Stomach smooth muscle (tissue), 2 donors: Measurements from ENCODE around the gene OR2J3.
"Not testable (repeated sequence)": the region's sequence is repeated elsewhere in the genome, so short reads cannot be mapped to it uniquely, and the experiment has no call there.

Source experiments
- H3K27ac ChIP-seq: one replicate; pipeline ENCODE4 v1.7.0; 2013; ENCODE audit warnings: mild to moderate bottlenecking, low read length, inconsistent platforms
- H3K27me3 ChIP-seq, 2 donors: one replicate each; pipeline ENCODE4 v1.7.0; 2013; ENCODE audit warnings: low read length in 2 of 2; ENCODE audit not compliant: insufficient read depth in 2 of 2, control insufficient read depth in 1 of 2
- H3K36me3 ChIP-seq, 2 donors: one replicate each; pipeline ENCODE4 v1.7.0; 2013; ENCODE audit warnings: low read length in 2 of 2; ENCODE audit not compliant: control insufficient read depth in 2 of 2, insufficient read depth in 2 of 2
- H3K4me1 ChIP-seq: one replicate; pipeline ENCODE4 v1.7.0; 2013; ENCODE audit warnings: low read length; ENCODE audit not compliant: control insufficient read depth, insufficient read depth
- H3K4me3 ChIP-seq, 2 donors: one replicate each; pipeline ENCODE4 v1.7.0; 2013; ENCODE audit warnings: low read length in 2 of 2
- H3K9ac ChIP-seq, 2 donors: one replicate each; pipeline ENCODE4 v1.7.0; 2013; ENCODE audit warnings: low read length in 2 of 2, mild to moderate bottlenecking in 1 of 2
- H3K9me3 ChIP-seq, 2 donors: one replicate each; pipeline ENCODE4 v1.7.0; 2013; ENCODE audit warnings: low read length in 2 of 2; ENCODE audit not compliant: control insufficient read depth in 2 of 2
- donor health status: healthy.
- donor health status: Pancreatic carcinoma.

The OR2J3 gene

GRCh38 chr6:29159922-29160321, 52.1 kb downstream of the OR2J3 start:
- H3K27me3 ChIP-seq, H3K4me1 ChIP-seq, H3K9me3 ChIP-seq, H3K27ac ChIP-seq, H3K36me3 ChIP-seq, H3K4me3 ChIP-seq, H3K9ac ChIP-seq: not testable (repeated sequence)
